Activated CD8-positive, alpha-beta memory T cell treated with anti-CD3 and anti-CD28 coated beads for 4 hours (primary cell): Measurements from ENCODE around the gene NUDT6.

Experiments
- DNase-seq, 2 donors: peaks; one replicate each; pipeline ENCODE4 v3.0.0-alpha.2; 2020; ENCODE audit warnings: low read depth in 2 of 2

NUDT6 gene

GRCh38 chr4:122914292-122914904, 8.0 kb downstream of the NUDT6 start:
- DNase-seq = no peak

DNA sequence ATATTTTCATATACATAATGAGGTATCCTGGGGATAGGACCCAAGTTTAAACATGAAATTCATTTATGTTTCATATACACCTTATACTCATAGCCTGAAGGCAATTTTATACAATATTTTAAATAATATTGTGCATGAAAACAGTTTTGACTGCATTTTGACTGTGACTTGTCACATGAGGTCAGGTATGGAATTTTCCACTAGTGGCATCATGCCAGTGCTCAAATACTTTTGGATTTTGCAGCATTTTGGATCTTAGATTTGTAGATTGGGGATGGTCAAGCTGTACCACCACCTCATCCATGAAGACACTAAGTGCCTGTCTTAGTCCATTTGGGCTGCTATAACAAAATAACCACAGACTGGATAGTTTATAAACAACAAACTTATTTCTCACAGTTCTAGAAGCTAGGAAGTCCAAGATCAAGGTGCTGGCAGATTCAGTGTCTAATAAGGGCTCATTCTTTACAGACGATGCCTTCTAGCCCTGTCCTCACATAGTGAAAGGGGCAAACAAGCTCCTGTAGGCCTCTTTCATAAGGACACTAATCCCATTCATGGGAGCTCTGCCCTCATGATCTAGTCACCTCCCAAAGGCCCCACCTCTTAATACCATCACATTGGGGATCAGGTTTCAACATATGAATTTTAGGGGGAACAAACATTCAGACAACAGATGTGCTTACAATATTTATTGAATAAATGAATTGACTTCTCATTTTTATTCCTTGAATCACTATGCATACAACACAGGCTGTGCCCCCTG, 9.4 kb downstream of the NUDT6 start:
- no peak for DNase-seq

DNA sequence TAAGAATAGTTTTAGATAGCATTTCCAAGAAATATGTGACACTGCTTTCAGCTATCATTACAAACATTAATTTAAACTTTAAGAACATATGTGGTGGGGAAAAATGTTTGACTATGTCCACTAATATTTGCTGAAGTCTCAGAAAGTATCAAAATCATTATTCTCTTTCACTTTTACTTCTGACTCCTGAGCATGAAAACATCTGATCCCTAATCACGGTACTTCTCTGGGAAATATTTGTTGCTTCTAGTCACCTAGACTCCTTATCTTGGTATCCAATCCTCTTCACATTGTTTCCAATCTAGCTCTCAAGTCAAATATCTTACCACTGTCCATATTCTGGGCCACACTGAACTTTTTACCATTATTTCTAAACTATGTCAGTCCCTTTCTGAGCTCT, 10.8 kb downstream of the NUDT6 start:
- DNase-seq = no peak

GRCh38 chr4:122909683-122910082, 12.7 kb downstream of the NUDT6 start:
- no peak for DNase-seq

DNA sequence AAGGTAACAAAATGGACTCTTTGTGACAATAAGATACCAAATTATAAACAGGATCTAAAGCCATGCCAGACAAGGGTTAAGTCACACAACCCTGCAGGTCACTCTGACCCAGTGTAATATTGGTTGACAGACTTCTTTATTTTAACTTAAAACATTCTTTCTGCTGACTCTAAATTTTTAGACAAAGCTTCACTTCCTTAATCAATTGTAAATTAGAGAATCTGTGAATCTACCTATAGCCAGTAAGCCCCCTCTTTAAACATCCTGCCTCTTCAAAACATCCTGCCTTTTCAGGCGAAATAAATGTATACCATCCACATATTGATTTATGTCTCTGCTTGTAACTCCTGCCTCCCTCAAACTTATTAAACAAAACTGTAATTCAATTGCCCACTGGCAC, 14.2 kb downstream of the NUDT6 start:
- no peak for DNase-seq

GRCh38 chr4:122906859-122907305, 15.5 kb downstream of the NUDT6 start:
- DNase-seq = no peak

DNA sequence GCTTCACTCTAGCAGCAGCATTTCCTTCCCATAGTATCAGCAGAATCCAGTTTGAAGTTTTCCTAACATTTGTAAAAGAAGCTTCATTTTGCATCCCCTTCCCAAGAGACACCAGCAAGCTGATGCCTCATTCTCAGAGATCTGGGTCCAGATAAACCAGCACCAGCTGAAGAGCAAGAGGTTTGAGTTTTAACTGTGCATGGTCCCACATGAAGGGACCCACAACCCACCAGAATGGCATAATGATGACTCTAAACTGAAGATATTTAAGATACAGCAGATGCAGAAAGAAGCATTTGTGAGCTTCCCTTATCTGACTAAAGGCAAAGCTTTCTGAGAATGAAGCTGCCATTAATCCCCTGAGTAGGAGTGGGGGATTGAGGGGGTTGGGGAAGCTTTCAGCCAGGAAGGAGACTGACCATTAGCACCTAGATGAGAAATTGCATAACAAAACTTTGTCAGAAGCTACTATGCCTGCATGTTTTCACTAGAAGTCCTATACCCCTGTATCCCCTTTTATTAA, 18.6 kb downstream of the NUDT6 start:
- no peak for DNase-seq

GRCh38 chr4:122901247-122902010, 21.0 kb downstream of the NUDT6 start:
- no peak for DNase-seq

GRCh38 chr4:122900314-122900713, 22.1 kb downstream of the NUDT6 start:
- no peak for DNase-seq

GRCh38 chr4:122899682-122900081, 22.7 kb downstream of the NUDT6 start:
- DNase-seq = no peak

- no peak for DNase-seq
Measured at GRCh38 chr4:122898370-122899150, 23.8 kb downstream of the NUDT6 start.

DNA sequence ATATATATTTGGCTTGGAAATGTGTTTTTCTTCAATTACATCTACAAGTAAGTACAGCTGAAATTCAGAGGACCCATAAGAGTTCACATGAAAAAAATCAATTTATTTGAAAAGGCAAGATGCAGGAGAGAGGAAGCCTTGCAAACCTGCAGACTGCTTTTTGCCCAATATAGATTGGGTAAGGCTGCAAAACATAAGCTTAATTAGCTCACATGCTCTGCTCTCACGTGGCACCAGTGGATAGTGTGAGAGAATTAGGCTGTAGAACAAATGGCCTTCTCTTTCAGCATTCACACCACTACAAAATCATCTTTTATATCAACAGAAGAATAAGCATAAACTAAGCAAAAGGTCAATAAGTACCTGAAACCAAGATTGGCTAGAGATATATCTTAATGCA, 26.1 kb downstream of the NUDT6 start:
- no peak for DNase-seq

- DNase-seq = no peak
Measured at GRCh38 chr4:122895336-122895995, 26.9 kb downstream of the NUDT6 start.

DNA sequence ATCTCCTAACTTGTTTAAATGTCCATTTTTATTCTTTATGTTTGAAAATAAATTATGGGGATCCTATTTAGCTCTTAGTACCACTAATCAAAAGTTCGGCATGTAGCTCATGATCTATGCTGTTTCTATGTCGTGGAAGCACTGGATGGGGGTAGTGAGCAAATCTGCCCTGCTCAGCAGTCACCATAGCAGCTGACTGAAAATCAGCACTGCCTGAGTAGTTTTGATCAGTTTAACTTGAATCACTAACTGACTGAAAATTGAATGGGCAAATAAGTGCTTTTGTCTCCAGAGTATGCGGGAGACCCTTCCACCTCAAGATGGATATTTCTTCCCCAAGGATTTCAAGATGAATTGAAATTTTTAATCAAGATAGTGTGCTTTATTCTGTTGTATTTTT, 27.6 kb downstream of the NUDT6 start:
- DNase-seq = no peak

DNA sequence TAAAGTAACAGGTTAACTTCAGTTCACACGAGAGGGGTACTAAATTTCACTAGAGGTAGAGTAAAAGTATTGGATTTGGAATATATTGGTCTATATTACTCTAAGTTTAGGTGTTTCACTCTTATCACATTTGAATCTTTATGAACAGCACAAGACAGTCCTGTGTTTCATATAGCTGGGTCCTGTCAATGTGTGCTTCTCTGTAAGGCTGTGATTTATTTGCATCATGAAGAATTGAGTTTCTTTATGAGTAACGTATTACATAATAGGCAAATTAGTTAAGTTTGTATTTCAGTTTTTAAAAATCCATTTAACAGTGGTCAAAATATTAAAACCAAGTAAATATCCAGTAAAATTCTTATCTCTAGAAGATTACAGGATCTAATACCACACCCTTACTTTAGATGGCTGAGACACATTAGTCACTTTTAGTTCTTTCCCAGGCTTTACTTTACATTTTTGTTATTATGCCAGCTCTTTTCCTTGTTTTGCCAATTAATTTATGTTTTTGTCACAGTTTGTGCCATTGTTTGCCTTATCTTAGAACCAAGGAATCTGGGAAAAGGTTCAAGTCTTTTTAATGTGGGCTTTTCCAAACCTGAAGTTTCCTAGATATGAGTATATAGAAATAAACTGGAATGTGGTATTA, 32.1 kb downstream of the NUDT6 start:
- no peak for DNase-seq

DNA sequence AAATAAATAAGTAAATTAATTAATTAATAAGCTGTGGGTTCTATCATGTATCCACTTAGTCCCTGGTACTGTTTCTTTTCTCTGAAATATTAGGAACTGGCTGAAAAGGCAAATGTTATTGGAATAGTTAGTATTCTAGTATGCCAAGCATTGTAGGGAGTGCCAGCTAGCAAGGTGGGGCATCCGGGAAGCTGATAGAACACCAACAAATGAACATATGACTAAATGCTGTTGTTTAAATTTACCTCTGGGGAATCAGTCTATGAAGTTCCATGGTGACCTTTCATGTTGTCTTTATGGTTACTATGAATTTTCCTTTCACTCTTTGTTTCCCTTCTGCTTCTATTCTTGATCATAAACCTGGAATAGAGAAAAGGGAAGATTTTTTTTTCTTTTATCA, 32.7 kb downstream of the NUDT6 start:
- DNase-seq = no peak

- no peak for DNase-seq
Measured at GRCh38 chr4:122884499-122884898, 37.9 kb downstream of the NUDT6 start.

GRCh38 chr4:122882857-122883735, 39.3 kb downstream of the NUDT6 start:
- no peak for DNase-seq

DNA sequence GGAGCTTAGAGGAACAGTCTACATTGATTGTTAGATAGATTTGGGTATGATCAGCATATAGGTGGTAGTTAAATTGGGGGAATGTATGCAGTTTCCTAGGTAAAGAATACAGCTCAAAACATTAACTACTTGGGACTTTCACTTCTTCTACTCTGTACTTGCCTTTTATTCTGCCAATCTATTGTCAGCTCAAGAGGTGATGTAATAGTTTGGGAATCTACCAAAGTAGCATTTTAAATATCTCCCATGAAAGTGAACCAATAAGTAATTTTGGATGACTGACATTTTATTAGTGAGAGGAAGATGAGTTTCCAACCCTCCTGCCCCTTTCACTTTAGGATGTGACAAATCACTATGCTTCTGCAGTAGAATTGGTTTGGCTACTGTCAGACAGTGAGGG, 43.4 kb downstream of the NUDT6 start:
- no peak for DNase-seq

DNA sequence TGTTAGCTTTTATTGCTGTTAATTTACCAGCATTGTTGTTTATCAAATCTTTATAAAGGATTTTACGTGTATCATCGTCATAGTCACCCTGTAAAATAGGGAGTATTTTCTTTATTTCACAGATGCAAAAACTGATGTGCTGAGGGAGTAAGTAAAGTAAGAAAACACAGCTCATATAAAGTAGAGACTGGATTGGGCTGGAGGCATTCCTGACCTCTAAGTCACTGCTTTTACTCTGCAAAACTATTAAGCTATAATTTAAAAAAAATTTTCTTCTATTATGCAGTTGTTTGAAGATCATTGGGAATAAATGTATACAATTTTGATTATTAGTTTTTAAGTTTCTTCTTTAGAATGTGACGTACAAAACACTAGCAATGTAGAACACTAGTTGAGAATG, 45.9 kb downstream of the NUDT6 start:
- no peak for DNase-seq
